ENCODE measurements around the gene APOM. TPM values are rescaled to one million over a fixed set of nuclear protein-coding genes. Genes with fewer than 3 reads are reported as not detected.

APOM gene
- polyA plus RNA-seq, 3 donors: 4.2 to 8.3 (median 4.8) TPM

DNA sequence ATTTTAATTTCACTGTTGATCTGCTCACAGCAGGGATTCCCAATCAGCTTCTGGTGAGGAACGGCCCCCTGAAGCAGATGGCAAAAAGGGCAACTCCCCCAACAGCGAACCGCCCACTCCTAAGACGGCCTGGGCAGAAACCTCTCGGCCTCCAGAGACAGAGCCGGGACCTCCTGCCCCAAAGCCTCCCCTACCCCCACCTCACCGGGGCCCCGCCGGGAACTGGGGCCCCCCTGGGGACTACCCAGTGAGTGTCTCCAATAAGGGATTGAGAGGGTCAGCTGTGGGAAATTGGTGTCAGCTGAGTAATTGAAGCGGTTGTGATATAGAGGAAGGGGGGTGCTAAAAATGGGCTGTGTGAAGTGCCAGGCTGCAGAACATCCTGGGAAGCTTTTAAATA, 28.7 kb upstream of the APOM start:
- no peak overlapping the region for H3K9ac ChIP-seq (ENCODE audit: insufficient read depth, low read length, poor library complexity, severe bottlenecking)
- TF ChIP-seq, protein P1, sequence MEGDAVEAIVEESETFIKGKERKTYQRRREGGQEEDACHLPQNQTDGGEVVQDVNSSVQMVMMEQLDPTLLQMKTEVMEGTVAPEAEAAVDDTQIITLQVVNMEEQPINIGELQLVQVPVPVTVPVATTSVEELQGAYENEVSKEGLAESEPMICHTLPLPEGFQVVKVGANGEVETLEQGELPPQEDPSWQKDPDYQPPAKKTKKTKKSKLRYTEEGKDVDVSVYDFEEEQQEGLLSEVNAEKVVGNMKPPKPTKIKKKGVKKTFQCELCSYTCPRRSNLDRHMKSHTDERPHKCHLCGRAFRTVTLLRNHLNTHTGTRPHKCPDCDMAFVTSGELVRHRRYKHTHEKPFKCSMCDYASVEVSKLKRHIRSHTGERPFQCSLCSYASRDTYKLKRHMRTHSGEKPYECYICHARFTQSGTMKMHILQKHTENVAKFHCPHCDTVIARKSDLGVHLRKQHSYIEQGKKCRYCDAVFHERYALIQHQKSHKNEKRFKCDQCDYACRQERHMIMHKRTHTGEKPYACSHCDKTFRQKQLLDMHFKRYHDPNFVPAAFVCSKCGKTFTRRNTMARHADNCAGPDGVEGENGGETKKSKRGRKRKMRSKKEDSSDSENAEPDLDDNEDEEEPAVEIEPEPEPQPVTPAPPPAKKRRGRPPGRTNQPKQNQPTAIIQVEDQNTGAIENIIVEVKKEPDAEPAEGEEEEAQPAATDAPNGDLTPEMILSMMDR (IDR thresholded peaks at IDR 0.05): no peak
- Mint-ChIP-seq H3K27me3 (ENCODE audit: low read depth in 3 of 3) (peaks cover 0 to 3% (median 1%) of the 10 kb centered on the region in 3 donors), H3K9me3 (no peaks in the 10 kb centered on the region), H3K27ac (peak overlapping the region in 3 of 7 donors; percentile 66 to 80 (median 66)), H3K4me1 (peaks cover 12% of the 10 kb centered on the region), H3K36me3 (peaks cover 83 to 89% of the 10 kb centered on the region in 2 donors), H3K4me3 (no peak overlapping the region)
- no peaks in the 10 kb centered on the region for H3K9me3 ChIP-seq (replicated peaks in 1 of 2; ENCODE audit: control insufficient read depth in 1 of 2, insufficient read depth in 1 of 2, low read length in 2 of 2)
- peaks cover 82 to 90% of the 10 kb centered on the region in 2 donors for H3K36me3 ChIP-seq (replicated peaks in 1 of 2; ENCODE audit: control insufficient read depth in 1 of 2, insufficient read depth in 2 of 2, low read length in 2 of 2)
- H3K27me3 ChIP-seq (ENCODE audit: control insufficient read depth in 2 of 2, insufficient read depth in 2 of 2, low read length in 2 of 2): no peaks in the 10 kb centered on the region
- peak overlapping the region in 1 of 2 donors; percentile 20 for H3K27ac ChIP-seq (ENCODE audit: low read depth in 1 of 2, low read length in 2 of 2)
- H3K79me2 ChIP-seq (ENCODE audit: insufficient read depth, low read length): peaks cover 74% of the 10 kb centered on the region
- no peak overlapping the region for H3K4me2 ChIP-seq (replicated peaks; ENCODE audit: extremely low read depth, low read length, poor library complexity, severe bottlenecking)
- H3K4me3 ChIP-seq (replicated peaks in 1 of 3; ENCODE audit: low read depth in 2 of 3, low read length in 3 of 3): no peak overlapping the region
- H3K4me1 ChIP-seq (ENCODE audit: control insufficient read depth in 1 of 2, insufficient read depth in 2 of 2, low read length in 2 of 2): peaks cover 12 to 13% of the 10 kb centered on the region in 2 donors
- no peak for DNase-seq
- intact Hi-C loops (cut with micrococcal nuclease): no loop called here
- no peak overlapping the region for H2AFZ ChIP-seq (ENCODE audit: insufficient read depth, low read depth, low read length, poor library complexity, severe bottlenecking)
- H4K20me1 ChIP-seq (ENCODE audit: insufficient read depth, low read length): peaks cover 64% of the 10 kb centered on the region
- WGBS (ENCODE audit: insufficient coverage): 100% methylated on average over 2 of the region's 10 CpGs

DNA sequence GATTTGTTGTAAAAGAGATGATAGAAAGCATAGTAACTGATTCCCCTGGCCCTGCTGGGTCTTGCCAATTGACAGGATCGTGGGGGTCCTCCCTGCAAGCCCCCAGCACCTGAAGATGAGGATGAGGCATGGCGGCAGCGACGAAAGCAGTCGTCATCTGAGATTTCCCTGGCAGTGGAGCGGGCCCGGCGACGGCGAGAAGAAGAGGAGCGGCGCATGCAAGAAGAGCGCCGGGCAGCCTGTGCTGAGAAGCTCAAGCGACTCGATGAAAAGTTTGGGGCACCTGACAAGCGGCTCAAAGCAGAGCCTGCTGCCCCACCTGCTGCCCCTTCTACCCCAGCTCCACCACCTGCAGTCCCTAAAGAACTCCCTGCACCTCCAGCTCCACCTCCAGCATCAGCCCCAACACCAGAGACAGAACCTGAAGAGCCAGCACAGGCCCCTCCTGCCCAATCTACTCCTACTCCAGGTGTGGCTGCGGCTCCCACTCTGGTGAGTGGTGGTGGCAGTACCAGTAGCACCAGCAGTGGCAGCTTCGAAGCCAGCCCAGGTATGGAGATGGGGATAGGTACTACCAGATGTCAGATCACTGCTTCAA, 27.9 kb upstream of the APOM start:
- H3K27me3 ChIP-seq (ENCODE audit: control insufficient read depth in 2 of 2, insufficient read depth in 2 of 2, low read length in 2 of 2): no peaks in the 10 kb centered on the region
- peaks cover 73% of the 10 kb centered on the region for H4K20me1 ChIP-seq (ENCODE audit: insufficient read depth, low read length)
- no peak overlapping the region for H3K4me3 ChIP-seq (replicated peaks in 1 of 3; ENCODE audit: low read depth in 2 of 3, low read length in 3 of 3)
- no peaks in the 10 kb centered on the region for H3K9me3 Mint-ChIP-seq
- H2AFZ ChIP-seq (ENCODE audit: insufficient read depth, low read depth, low read length, poor library complexity, severe bottlenecking): no peak overlapping the region
- no peak overlapping the region for H3K4me3 Mint-ChIP-seq
- H3K4me2 ChIP-seq (replicated peaks; ENCODE audit: extremely low read depth, low read length, poor library complexity, severe bottlenecking): no peak overlapping the region
- no peaks in the 10 kb centered on the region for H3K9me3 ChIP-seq (replicated peaks in 1 of 2; ENCODE audit: control insufficient read depth in 1 of 2, insufficient read depth in 1 of 2, low read length in 2 of 2)
- intact Hi-C loops (cut with micrococcal nuclease): no loop called here
- H3K9ac ChIP-seq (ENCODE audit: insufficient read depth, low read length, poor library complexity, severe bottlenecking): no peak overlapping the region
- peaks cover 4% of the 10 kb centered on the region for H3K4me1 Mint-ChIP-seq
- H3K79me2 ChIP-seq (ENCODE audit: insufficient read depth, low read length): peaks cover 73% of the 10 kb centered on the region
- H3K27ac Mint-ChIP-seq: peak overlapping the region in 2 of 7 donors; percentile 66 to 81
- peaks cover 0 to 3% (median 0%) of the 10 kb centered on the region in 3 donors for H3K27me3 Mint-ChIP-seq (ENCODE audit: low read depth in 3 of 3)
- peaks cover 4 to 5% of the 10 kb centered on the region in 2 donors for H3K4me1 ChIP-seq (ENCODE audit: control insufficient read depth in 1 of 2, insufficient read depth in 2 of 2, low read length in 2 of 2)
- H3K27ac ChIP-seq (ENCODE audit: low read depth in 1 of 2, low read length in 2 of 2): peak overlapping the region in 1 of 2 donors; percentile 20
- WGBS (ENCODE audit: insufficient coverage): 98% methylated on average over 14 of the region's 19 CpGs
- peaks cover 91 to 98% of the 10 kb centered on the region in 2 donors for H3K36me3 Mint-ChIP-seq
- peaks cover 90 to 98% of the 10 kb centered on the region in 2 donors for H3K36me3 ChIP-seq (replicated peaks in 1 of 2; ENCODE audit: control insufficient read depth in 1 of 2, insufficient read depth in 2 of 2, low read length in 2 of 2)
- TF ChIP-seq, protein P1 (IDR thresholded peaks at IDR 0.05): no peak
- no peak for DNase-seq
